GM23338 (cell line): Measurements from ENCODE around the gene HCN1.

ENCODE experiments used
- CREB1 ChIP-seq: fragments of 250-450 bp; sonication (Bioruptor Pico); IDR thresholded peaks from 2 replicates; pipeline ENCODE4 v1.5.0; 2020; ENCODE audit warnings: low read depth, mild to moderate bottlenecking, moderate library complexity
- EZH2 ChIP-seq: fragments of 200-600 bp; sonication (generic); IDR thresholded peaks from one replicate; pipeline ENCODE4 v1.8.0; 2017; ENCODE audit warnings: antibody characterized with exemption, mild to moderate bottlenecking, low read depth; ENCODE audit not compliant: unreplicated experiment
- EZH2phosphoT487 ChIP-seq: fragments of 200-600 bp; sonication (generic); IDR thresholded peaks from one replicate; pipeline ENCODE4 v1.8.1; 2018; ENCODE audit warnings: antibody characterized with exemption; ENCODE audit not compliant: unreplicated experiment
- JUNB ChIP-seq: IDR thresholded peaks from one replicate; pipeline ENCODE4 v1.6.1; 2016; ENCODE audit warnings: antibody characterized with exemption; ENCODE audit not compliant: unreplicated experiment
- POLR2AphosphoS5 ChIP-seq: IDR thresholded peaks from 2 replicates; pipeline ENCODE4 v1.6.1; 2016; ENCODE audit warnings: antibody characterized with exemption, low read depth
- STAT1 ChIP-seq: IDR thresholded peaks from one replicate; pipeline ENCODE4 v1.6.1; 2016; ENCODE audit warnings: antibody characterized with exemption; ENCODE audit not compliant: unreplicated experiment
- TF ChIP-seq, protein P1 (sequence below): IDR thresholded peaks from one replicate; pipeline ENCODE4 v1.6.1; 2018; ENCODE audit warnings: antibody characterized with exemption; ENCODE audit not compliant: unreplicated experiment
- TF ChIP-seq, protein P2 (sequence below), 2 experiments: fragments of 200-600 bp in 1 of 2; sonication (generic) in 1 of 2; conservative IDR thresholded peaks; 2 replicates each; pipeline versions ENCODE4 v1.5.1 to v1.6.1; 2016 to 2017; ENCODE audit warnings: antibody characterized with exemption in 2 of 2, low read depth in 2 of 2, mild to moderate bottlenecking in 2 of 2, moderate library complexity in 1 of 2
- TF ChIP-seq, protein P3 (sequence below): fragments of 250-450 bp; sonication (Bioruptor Pico); IDR thresholded peaks from 2 replicates; pipeline ENCODE4 v1.5.0; 2020; ENCODE audit warnings: mild to moderate bottlenecking, moderate library complexity

DNA sequence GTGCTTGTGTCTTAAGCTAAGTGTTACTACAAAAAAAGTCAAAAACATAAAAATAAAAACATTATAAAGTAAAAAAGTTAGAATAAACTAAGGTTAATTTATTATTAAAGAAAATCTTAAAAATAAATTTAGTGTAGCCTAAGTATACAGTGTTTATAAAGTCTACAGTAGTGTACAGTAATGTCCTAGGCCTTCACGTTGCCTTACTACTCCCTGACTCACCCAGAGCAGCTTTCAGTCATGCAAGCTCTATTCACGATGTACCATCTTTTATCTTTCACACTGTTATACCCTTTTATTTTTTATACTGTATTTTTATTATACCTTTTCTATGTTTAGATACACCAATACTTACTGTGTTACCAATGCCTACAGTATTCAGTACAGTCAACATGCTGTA, 288.1 kb downstream of the HCN1 start:
- TF ChIP-seq, protein P1, sequence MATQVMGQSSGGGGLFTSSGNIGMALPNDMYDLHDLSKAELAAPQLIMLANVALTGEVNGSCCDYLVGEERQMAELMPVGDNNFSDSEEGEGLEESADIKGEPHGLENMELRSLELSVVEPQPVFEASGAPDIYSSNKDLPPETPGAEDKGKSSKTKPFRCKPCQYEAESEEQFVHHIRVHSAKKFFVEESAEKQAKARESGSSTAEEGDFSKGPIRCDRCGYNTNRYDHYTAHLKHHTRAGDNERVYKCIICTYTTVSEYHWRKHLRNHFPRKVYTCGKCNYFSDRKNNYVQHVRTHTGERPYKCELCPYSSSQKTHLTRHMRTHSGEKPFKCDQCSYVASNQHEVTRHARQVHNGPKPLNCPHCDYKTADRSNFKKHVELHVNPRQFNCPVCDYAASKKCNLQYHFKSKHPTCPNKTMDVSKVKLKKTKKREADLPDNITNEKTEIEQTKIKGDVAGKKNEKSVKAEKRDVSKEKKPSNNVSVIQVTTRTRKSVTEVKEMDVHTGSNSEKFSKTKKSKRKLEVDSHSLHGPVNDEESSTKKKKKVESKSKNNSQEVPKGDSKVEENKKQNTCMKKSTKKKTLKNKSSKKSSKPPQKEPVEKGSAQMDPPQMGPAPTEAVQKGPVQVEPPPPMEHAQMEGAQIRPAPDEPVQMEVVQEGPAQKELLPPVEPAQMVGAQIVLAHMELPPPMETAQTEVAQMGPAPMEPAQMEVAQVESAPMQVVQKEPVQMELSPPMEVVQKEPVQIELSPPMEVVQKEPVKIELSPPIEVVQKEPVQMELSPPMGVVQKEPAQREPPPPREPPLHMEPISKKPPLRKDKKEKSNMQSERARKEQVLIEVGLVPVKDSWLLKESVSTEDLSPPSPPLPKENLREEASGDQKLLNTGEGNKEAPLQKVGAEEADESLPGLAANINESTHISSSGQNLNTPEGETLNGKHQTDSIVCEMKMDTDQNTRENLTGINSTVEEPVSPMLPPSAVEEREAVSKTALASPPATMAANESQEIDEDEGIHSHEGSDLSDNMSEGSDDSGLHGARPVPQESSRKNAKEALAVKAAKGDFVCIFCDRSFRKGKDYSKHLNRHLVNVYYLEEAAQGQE, result no peak
- no peak for TF ChIP-seq POLR2AphosphoS5
- TF ChIP-seq EZH2, result no peak
- TF ChIP-seq, protein P2, sequence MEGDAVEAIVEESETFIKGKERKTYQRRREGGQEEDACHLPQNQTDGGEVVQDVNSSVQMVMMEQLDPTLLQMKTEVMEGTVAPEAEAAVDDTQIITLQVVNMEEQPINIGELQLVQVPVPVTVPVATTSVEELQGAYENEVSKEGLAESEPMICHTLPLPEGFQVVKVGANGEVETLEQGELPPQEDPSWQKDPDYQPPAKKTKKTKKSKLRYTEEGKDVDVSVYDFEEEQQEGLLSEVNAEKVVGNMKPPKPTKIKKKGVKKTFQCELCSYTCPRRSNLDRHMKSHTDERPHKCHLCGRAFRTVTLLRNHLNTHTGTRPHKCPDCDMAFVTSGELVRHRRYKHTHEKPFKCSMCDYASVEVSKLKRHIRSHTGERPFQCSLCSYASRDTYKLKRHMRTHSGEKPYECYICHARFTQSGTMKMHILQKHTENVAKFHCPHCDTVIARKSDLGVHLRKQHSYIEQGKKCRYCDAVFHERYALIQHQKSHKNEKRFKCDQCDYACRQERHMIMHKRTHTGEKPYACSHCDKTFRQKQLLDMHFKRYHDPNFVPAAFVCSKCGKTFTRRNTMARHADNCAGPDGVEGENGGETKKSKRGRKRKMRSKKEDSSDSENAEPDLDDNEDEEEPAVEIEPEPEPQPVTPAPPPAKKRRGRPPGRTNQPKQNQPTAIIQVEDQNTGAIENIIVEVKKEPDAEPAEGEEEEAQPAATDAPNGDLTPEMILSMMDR (conservative IDR thresholded peaks at IDR 0.05; ENCODE audit: low read depth in 2 of 2), result no peak
- TF ChIP-seq, protein P3, sequence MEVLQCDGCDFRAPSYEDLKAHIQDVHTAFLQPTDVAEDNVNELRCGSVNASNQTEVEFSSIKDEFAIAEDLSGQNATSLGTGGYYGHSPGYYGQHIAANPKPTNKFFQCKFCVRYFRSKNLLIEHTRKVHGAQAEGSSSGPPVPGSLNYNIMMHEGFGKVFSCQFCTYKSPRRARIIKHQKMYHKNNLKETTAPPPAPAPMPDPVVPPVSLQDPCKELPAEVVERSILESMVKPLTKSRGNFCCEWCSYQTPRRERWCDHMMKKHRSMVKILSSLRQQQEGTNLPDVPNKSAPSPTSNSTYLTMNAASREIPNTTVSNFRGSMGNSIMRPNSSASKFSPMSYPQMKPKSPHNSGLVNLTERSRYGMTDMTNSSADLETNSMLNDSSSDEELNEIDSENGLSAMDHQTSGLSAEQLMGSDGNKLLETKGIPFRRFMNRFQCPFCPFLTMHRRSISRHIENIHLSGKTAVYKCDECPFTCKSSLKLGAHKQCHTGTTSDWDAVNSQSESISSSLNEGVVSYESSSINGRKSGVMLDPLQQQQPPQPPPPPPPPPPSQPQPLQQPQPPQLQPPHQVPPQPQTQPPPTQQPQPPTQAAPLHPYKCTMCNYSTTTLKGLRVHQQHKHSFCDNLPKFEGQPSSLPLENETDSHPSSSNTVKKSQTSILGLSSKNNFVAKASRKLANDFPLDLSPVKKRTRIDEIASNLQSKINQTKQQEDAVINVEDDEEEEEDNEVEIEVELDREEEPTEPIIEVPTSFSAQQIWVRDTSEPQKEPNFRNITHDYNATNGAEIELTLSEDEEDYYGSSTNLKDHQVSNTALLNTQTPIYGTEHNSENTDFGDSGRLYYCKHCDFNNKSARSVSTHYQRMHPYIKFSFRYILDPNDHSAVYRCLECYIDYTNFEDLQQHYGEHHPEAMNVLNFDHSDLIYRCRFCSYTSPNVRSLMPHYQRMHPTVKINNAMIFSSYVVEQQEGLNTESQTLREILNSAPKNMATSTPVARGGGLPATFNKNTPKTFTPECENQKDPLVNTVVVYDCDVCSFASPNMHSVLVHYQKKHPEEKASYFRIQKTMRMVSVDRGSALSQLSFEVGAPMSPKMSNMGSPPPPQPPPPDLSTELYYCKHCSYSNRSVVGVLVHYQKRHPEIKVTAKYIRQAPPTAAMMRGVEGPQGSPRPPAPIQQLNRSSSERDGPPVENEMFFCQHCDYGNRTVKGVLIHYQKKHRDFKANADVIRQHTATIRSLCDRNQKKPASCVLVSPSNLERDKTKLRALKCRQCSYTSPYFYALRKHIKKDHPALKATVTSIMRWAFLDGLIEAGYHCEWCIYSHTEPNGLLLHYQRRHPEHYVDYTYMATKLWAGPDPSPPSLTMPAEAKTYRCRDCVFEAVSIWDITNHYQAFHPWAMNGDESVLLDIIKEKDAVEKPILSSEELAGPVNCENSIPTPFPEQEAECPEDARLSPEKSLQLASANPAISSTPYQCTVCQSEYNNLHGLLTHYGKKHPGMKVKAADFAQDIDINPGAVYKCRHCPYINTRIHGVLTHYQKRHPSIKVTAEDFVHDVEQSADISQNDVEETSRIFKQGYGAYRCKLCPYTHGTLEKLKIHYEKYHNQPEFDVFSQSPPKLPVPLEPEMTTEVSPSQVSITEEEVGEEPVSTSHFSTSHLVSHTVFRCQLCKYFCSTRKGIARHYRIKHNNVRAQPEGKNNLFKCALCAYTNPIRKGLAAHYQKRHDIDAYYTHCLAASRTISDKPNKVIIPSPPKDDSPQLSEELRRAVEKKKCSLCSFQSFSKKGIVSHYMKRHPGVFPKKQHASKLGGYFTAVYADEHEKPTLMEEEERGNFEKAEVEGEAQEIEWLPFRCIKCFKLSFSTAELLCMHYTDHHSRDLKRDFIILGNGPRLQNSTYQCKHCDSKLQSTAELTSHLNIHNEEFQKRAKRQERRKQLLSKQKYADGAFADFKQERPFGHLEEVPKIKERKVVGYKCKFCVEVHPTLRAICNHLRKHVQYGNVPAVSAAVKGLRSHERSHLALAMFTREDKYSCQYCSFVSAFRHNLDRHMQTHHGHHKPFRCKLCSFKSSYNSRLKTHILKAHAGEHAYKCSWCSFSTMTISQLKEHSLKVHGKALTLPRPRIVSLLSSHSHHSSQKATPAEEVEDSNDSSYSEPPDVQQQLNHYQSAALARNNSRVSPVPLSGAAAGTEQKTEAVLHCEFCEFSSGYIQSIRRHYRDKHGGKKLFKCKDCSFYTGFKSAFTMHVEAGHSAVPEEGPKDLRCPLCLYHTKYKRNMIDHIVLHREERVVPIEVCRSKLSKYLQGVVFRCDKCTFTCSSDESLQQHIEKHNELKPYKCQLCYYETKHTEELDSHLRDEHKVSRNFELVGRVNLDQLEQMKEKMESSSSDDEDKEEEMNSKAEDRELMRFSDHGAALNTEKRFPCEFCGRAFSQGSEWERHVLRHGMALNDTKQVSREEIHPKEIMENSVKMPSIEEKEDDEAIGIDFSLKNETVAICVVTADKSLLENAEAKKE (CRISPR knock-in tag), result no peak
- no peak for TF ChIP-seq JUNB
- TF ChIP-seq EZH2phosphoT487, result no peak
- TF ChIP-seq STAT1, result no peak
- TF ChIP-seq CREB1 (CRISPR knock-in tag), result no peak
